Fibroblast of skin of right quadriceps (primary cell): ENCODE data around the gene CHGA.

Source experiments
- DNase-seq: peaks from one replicate; pipeline ENCODE4 v3.0.0-alpha.2; 2013

CHGA gene

GRCh38 chr14:92906420-92906819, 16.5 kb upstream of the CHGA start:
- no peak for DNase-seq

- DNase-seq = no peak
These were observed 16.1 kb upstream of the CHGA start for GRCh38 chr14:92906823-92907222.

- DNase-seq = no peak
These were observed 15.5 kb upstream of the CHGA start for GRCh38 chr14:92907316-92907911.

GRCh38 chr14:92914087-92914656, 8.8 kb upstream of the CHGA start:
- DNase-seq = no peak

GRCh38 chr14:92916201-92916600, 6.7 kb upstream of the CHGA start:
- no peak for DNase-seq

- no peak for DNase-seq
These were observed 5.7 kb upstream of the CHGA start for GRCh38 chr14:92917041-92917940.

- no peak for DNase-seq
These were observed 5.0 kb upstream of the CHGA start for GRCh38 chr14:92917956-92918355.

GRCh38 chr14:92920001-92920400, 2.9 kb upstream of the CHGA start:
- DNase-seq = no peak

- DNase-seq = no peak
These were observed 705 bp upstream of the CHGA start for GRCh38 chr14:92922155-92922735.

- DNase-seq = no peak
These were observed 774 bp downstream of the CHGA start for GRCh38 chr14:92923744-92924103.

- DNase-seq = no peak
These were observed 1.3 kb downstream of the CHGA start for GRCh38 chr14:92924247-92924646.

- no peak for DNase-seq
These were observed 2.5 kb downstream of the CHGA start for GRCh38 chr14:92925446-92925845.

- DNase-seq = no peak
These were observed 3.4 kb downstream of the CHGA start for GRCh38 chr14:92926180-92926845.

- DNase-seq = no peak
These were observed 4.0 kb downstream of the CHGA start for GRCh38 chr14:92926931-92927330.

GRCh38 chr14:92927349-92928257, 4.7 kb downstream of the CHGA start:
- DNase-seq = no peak

GRCh38 chr14:92928258-92928629, 5.3 kb downstream of the CHGA start:
- no peak for DNase-seq

GRCh38 chr14:92928961-92929688, 6.2 kb downstream of the CHGA start:
- no peak for DNase-seq

GRCh38 chr14:92929689-92930608, 7.0 kb downstream of the CHGA start:
- DNase-seq = no peak

GRCh38 chr14:92930737-92931602, 8.0 kb downstream of the CHGA start:
- no peak for DNase-seq
